Activated naive CD8-positive, alpha-beta T cell treated with anti-CD3 and anti-CD28 coated beads for 36 hours (primary cell): ENCODE data around the gene NOG. TPM values are rescaled to one million over a fixed set of nuclear protein-coding genes. Genes with fewer than 3 reads are reported as not detected.

Experiments
- DNase-seq: peaks from one replicate; pipeline ENCODE4 v3.0.0; 2021
- H3K27ac Mint-ChIP-seq: one replicate; pipeline ENCODE4 v1.8.0; 2022; ENCODE audit warnings: mild to moderate bottlenecking, moderate library complexity, mixed read lengths
- H3K27me3 Mint-ChIP-seq: one replicate; pipeline ENCODE4 v1.8.0; 2022; ENCODE audit warnings: mild to moderate bottlenecking, mixed read lengths
- H3K36me3 Mint-ChIP-seq: one replicate; pipeline ENCODE4 v1.8.0; 2021; ENCODE audit warnings: mild to moderate bottlenecking, mixed read lengths
- H3K4me1 Mint-ChIP-seq: one replicate; pipeline ENCODE4 v1.8.0; 2021; ENCODE audit warnings: mixed read lengths
- H3K4me3 Mint-ChIP-seq: one replicate; pipeline ENCODE4 v1.8.0; 2022; ENCODE audit warnings: mild to moderate bottlenecking, moderate library complexity, mixed read lengths
- H3K9me3 Mint-ChIP-seq: one replicate; pipeline ENCODE4 v1.8.0; 2022; ENCODE audit warnings: mixed read lengths
- total RNA-seq, 2 experiments: library from RNA; stranded (reverse); gene quantifications; one replicate each; pipeline ENCODE4 v1.2.3, GENCODE V29; 2021

Gene NOG
- total RNA-seq, 2 experiments from 2014 or later = 4.5 TPM

DNA sequence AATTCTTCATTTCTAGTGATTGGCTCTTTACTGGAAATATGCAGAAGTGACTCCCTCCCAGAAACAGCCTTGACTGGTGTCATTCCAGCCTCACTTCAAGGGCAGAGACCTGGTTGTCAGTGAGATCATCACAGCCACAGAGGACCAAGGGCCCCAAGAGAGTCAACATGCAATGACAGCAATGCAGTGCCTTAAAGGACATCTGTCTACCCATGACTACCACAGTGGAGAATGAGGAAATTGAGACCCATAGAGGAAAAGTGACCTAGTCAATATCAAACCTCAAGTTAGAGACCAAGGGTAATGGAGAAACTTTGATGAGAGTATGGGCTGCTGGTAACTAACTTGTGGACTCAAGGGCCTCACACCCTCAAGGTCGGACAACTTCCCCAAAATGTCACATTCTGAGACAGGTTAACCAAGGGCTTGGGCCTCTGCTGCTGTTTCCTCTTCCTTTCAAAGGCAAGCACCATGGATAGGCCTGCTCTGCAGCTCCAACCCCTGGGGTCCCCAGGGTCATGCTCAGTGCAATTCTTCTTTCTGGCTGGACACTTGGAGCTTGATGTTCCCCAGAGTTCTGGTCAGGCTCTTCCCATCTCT, 11.3 kb downstream of the NOG start:
- Mint-ChIP-seq H3K4me3 (no peak overlapping the region), H3K36me3 (peaks cover 6% of the 10 kb centered on the region), H3K27ac (no peak overlapping the region), H3K27me3 (no peaks in the 10 kb centered on the region), H3K4me1 (peaks cover 49% of the 10 kb centered on the region), H3K9me3 (peaks cover 6% of the 10 kb centered on the region)
- no peak for DNase-seq

DNA sequence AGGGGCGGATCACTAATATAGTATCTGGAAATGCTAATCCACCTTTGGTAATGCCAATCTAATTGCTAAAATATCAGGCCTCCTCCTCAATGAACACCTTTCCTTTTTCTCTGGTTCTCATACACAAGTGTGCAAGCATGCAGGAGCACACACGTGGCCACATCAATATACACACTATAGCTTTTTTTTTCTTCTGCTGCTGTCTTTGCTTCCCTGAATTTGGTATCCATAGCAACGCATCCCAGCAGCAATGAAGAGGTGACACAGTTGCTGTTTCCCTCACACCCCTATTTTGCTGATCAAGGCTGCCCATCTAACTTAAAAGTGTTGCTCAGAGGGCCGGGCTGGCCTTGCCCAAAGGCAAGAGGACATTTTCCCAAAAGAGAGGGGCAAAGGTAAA, 15.4 kb downstream of the NOG start:
- H3K9me3 Mint-ChIP-seq = peaks cover 4% of the 10 kb centered on the region
- no peak for DNase-seq
- peaks cover 3% of the 10 kb centered on the region for H3K36me3 Mint-ChIP-seq
- peaks cover 18% of the 10 kb centered on the region for H3K4me1 Mint-ChIP-seq
- H3K4me3 Mint-ChIP-seq = no peak overlapping the region
- no peaks in the 10 kb centered on the region for H3K27me3 Mint-ChIP-seq
- H3K27ac Mint-ChIP-seq = no peak overlapping the region

DNA sequence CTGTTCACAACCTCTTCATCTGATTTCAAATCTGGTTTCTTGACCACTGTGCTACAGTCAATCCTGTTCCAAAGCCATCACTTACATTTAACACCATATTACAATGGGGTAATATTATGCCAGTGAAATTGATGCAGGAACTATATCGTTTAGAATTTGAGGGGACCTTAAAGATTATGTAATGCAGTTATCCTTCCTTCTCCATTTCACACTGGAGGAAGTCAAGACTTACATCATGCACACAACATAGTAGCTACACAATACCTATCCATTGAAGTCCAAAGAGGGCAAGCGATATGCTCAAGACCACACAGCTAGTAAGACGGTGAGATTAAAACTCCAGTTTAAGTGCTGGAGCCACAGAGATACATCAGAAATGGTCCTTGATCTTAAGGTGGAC, 16.8 kb downstream of the NOG start:
- H3K9me3 Mint-ChIP-seq = no peaks in the 10 kb centered on the region
- H3K27me3 Mint-ChIP-seq = no peaks in the 10 kb centered on the region
- H3K4me3 Mint-ChIP-seq = no peak overlapping the region
- no peak for DNase-seq
- peaks cover 5% of the 10 kb centered on the region for H3K4me1 Mint-ChIP-seq
- H3K27ac Mint-ChIP-seq = no peak overlapping the region
- no peaks in the 10 kb centered on the region for H3K36me3 Mint-ChIP-seq

DNA sequence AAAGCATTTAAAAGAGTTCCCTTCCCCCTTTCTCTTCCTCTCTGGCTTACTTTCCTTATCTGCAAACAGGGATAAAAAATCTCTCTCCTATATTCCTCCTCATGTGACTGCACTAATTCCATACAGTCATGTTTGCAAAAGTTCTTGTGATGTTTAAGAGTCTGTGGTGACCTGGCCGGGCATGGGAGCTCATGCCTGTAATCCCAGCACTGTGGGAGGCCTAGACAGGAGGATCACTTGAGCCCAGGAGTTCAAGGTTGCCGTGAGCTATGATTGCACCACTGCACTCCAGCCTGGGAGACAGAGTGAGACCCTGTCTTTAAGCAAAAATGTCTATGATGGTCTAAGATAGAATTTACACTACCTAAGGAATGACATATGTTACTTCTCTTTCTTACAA, 19.6 kb downstream of the NOG start:
- DNase-seq = no peak
- H3K4me1 Mint-ChIP-seq = no peaks in the 10 kb centered on the region
- no peaks in the 10 kb centered on the region for H3K27me3 Mint-ChIP-seq
- no peaks in the 10 kb centered on the region for H3K9me3 Mint-ChIP-seq
- no peak overlapping the region for H3K27ac Mint-ChIP-seq
- no peaks in the 10 kb centered on the region for H3K36me3 Mint-ChIP-seq
- H3K4me3 Mint-ChIP-seq = no peak overlapping the region

- Mint-ChIP-seq H3K4me3 (no peak overlapping the region), H3K27ac (no peak overlapping the region), H3K36me3 (no peaks in the 10 kb centered on the region), H3K4me1 (no peaks in the 10 kb centered on the region), H3K9me3 (no peaks in the 10 kb centered on the region), H3K27me3 (no peaks in the 10 kb centered on the region)
- no peak for DNase-seq
Observed at GRCh38 chr17:56614522-56614921, 21.0 kb downstream of the NOG start.

- no peak for DNase-seq
- Mint-ChIP-seq H3K4me1 (no peaks in the 10 kb centered on the region), H3K36me3 (no peaks in the 10 kb centered on the region), H3K27ac (no peak overlapping the region), H3K4me3 (no peak overlapping the region), H3K9me3 (no peaks in the 10 kb centered on the region), H3K27me3 (no peaks in the 10 kb centered on the region)
Observed at GRCh38 chr17:56616239-56616638, 22.7 kb downstream of the NOG start.

- H3K4me3 Mint-ChIP-seq = no peak overlapping the region
- H3K9me3 Mint-ChIP-seq = no peaks in the 10 kb centered on the region
- H3K36me3 Mint-ChIP-seq = no peaks in the 10 kb centered on the region
- no peak for DNase-seq
- no peaks in the 10 kb centered on the region for H3K4me1 Mint-ChIP-seq
- H3K27me3 Mint-ChIP-seq = no peaks in the 10 kb centered on the region
- H3K27ac Mint-ChIP-seq = no peak overlapping the region
Observed at GRCh38 chr17:56623383-56623782, 29.9 kb downstream of the NOG start.

GRCh38 chr17:56624309-56624708, 30.8 kb downstream of the NOG start:
- no peaks in the 10 kb centered on the region for H3K27me3 Mint-ChIP-seq
- DNase-seq = no peak
- no peaks in the 10 kb centered on the region for H3K4me1 Mint-ChIP-seq
- H3K4me3 Mint-ChIP-seq = no peak overlapping the region
- H3K27ac Mint-ChIP-seq = no peak overlapping the region
- no peaks in the 10 kb centered on the region for H3K9me3 Mint-ChIP-seq
- H3K36me3 Mint-ChIP-seq = no peaks in the 10 kb centered on the region

- no peak for DNase-seq
Observed at GRCh38 chr17:56624912-56625311, 31.4 kb downstream of the NOG start.

GRCh38 chr17:56629531-56630075, 36.1 kb downstream of the NOG start:
- Mint-ChIP-seq H3K27me3 (no peaks in the 10 kb centered on the region), H3K4me1 (peaks cover 4% of the 10 kb centered on the region), H3K4me3 (no peak overlapping the region), H3K36me3 (no peaks in the 10 kb centered on the region), H3K27ac (no peak overlapping the region), H3K9me3 (no peaks in the 10 kb centered on the region)
- peak; percentile 16 for DNase-seq

More at GRCh38 chr17:56624912-56625311, 31.4 kb downstream of the NOG start:
- H3K27ac Mint-ChIP-seq = no peak overlapping the region
- no peaks in the 10 kb centered on the region for H3K27me3 Mint-ChIP-seq
- H3K9me3 Mint-ChIP-seq = no peaks in the 10 kb centered on the region
- peaks cover 1% of the 10 kb centered on the region for H3K4me1 Mint-ChIP-seq
- H3K4me3 Mint-ChIP-seq = no peak overlapping the region
- H3K36me3 Mint-ChIP-seq = no peaks in the 10 kb centered on the region

DNA sequence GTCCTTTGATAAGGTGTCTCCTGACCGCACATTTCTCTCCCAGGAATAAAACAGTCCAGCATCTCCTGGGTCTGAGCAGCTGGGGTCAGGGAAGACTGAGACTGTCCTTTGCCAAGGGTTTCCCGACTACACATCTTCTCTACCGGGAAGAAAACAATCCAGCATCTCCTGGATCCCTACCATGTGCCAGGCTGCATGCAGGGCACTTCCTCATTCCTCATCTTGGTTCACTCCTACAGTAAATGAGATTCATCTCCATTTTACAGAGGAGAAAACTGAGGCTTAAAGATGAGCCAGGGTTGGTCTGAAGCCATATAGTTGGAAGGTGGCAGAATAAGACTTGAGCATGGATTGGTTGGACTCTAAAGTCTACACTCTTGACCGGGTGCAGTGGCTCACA, 36.7 kb downstream of the NOG start:
- DNase-seq = no peak
- Mint-ChIP-seq H3K4me3 (no peak overlapping the region), H3K36me3 (no peaks in the 10 kb centered on the region), H3K4me1 (peaks cover 4% of the 10 kb centered on the region), H3K27me3 (no peaks in the 10 kb centered on the region), H3K27ac (no peak overlapping the region), H3K9me3 (no peaks in the 10 kb centered on the region)

DNA sequence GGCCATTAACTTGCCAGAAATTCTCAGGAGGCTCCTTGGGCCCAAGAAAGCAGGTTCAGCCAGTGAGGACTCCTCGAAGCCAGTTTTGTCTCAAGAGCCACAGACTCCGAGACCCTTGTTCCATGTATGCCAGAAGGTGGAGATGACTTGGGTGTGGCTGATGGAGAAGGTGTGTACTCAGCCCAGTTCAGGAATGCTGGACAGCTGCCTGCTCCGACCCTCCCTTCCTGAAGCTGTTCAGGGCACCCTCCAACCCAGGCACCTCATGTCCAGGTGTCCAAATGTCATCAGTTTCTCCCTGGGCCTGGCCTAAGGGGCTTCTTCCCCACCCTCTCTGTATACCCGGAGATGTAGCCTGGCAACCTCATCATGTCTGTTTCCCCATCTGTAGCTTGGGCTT, 40.2 kb downstream of the NOG start:
- Mint-ChIP-seq H3K4me3 (no peak overlapping the region), H3K4me1 (peaks cover 4% of the 10 kb centered on the region), H3K9me3 (no peaks in the 10 kb centered on the region), H3K27ac (no peak overlapping the region), H3K27me3 (no peaks in the 10 kb centered on the region), H3K36me3 (no peaks in the 10 kb centered on the region)
- no peak for DNase-seq

DNA sequence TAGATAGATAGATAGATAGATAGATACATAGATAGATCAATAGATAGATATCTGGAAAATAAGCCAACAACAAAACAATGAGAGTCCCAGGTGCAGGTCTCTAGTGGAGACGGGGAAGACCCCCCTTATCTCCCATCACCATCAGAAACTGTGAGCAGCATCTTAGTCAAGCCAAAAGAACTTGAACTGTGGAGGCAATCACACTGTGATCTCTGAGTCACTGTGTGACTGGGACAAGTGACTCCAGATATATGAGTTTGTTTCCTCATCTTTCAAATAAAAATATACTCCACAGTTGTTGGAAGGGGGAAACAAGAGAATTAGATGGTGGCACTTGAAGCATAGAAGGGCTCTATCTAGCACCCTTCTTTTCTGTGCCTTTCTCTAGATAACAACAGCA, 42.1 kb downstream of the NOG start:
- no peak overlapping the region for H3K4me3 Mint-ChIP-seq
- H3K9me3 Mint-ChIP-seq = no peaks in the 10 kb centered on the region
- peaks cover 10% of the 10 kb centered on the region for H3K4me1 Mint-ChIP-seq
- no peaks in the 10 kb centered on the region for H3K36me3 Mint-ChIP-seq
- H3K27ac Mint-ChIP-seq = no peak overlapping the region
- DNase-seq = no peak
- H3K27me3 Mint-ChIP-seq = no peaks in the 10 kb centered on the region

- Mint-ChIP-seq H3K27ac (no peak overlapping the region), H3K4me1 (peaks cover 10% of the 10 kb centered on the region), H3K4me3 (no peak overlapping the region), H3K36me3 (no peaks in the 10 kb centered on the region), H3K27me3 (no peaks in the 10 kb centered on the region), H3K9me3 (no peaks in the 10 kb centered on the region)
- no peak for DNase-seq
Observed at GRCh38 chr17:56636265-56636664, 42.8 kb downstream of the NOG start.

GRCh38 chr17:56637254-56637653, 43.8 kb downstream of the NOG start:
- DNase-seq = no peak
- Mint-ChIP-seq H3K9me3 (no peaks in the 10 kb centered on the region), H3K4me3 (no peak overlapping the region), H3K27me3 (no peaks in the 10 kb centered on the region), H3K4me1 (peaks cover 9% of the 10 kb centered on the region), H3K36me3 (no peaks in the 10 kb centered on the region), H3K27ac (no peak overlapping the region)

DNA sequence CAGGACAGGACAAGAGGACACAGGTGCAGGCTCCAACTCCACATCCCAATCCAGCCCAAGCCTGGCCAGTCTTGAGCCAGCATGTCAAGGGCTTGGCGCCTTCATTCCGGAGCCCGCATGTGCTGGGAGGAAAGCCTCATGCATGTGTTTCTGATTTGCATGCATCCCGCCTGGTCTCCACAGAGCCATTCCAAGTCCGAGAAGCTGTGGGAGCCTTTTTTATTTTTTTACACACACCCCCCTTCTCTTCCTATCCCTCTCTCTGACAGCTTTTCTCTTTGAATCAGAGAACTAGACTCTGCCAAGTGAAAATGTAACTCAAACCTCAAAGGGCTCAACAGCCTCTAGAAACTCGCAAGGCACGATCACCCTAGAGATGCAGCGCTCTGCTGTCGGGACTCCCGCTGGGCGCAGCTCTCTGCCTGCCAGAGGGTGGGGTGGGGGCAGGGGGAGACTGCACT, 45.1 kb downstream of the NOG start:
- no peak for DNase-seq
- Mint-ChIP-seq H3K4me1 (peaks cover 7% of the 10 kb centered on the region), H3K4me3 (no peak overlapping the region), H3K27me3 (no peaks in the 10 kb centered on the region), H3K27ac (no peak overlapping the region), H3K36me3 (no peaks in the 10 kb centered on the region), H3K9me3 (no peaks in the 10 kb centered on the region)
